ENCODE measurements around the gene BICC1.

- no peak for TF ChIP-seq REST (IDR thresholded peaks at IDR 0.05; ENCODE audit: insufficient read depth in 1 of 2, low read depth in 2 of 2, low read length in 2 of 2)
- no peak for TF ChIP-seq TAF1 (IDR thresholded peaks at IDR 0.05; ENCODE audit: borderline replicate concordance, insufficient read depth, low read length)
Observed at GRCh38 chr10:58758321-58758720, 245.6 kb downstream of the BICC1 start.
